GM12878 (cell line): ENCODE data around the gene PLEKHN1. TPM values are rescaled to one million over a fixed set of nuclear protein-coding genes. Genes with fewer than 3 reads are reported as not detected.

Experiments used
- ATAC-seq: fragments of 200-7000 bp; cut with Tn5 transposase; 3 replicates; pipeline ENCODE4 v1.9.1; 2020; ENCODE audit warnings: mild to moderate bottlenecking, moderate library complexity
- BruUV-seq: library from RNA; stranded (reverse); fragments of 400-500 nt; replicated peaks from 2 replicates; lab custom pipeline; 2021; lab: Mats Ljungman, UMichigan
- CTCF ChIA-PET: fragments of 300-600 bp; sonication (Branson Sonifier 250); formaldehyde crosslinking; extraction: SDS; loops from one replicate; lab custom pipeline; 2021; ENCODE audit warnings: inconsistent platforms; lab: Yijun Ruan, JAX
- POLR2A ChIA-PET: fragments of 350-600 bp; formaldehyde crosslinking; extraction: SDS; loops from one replicate; lab custom pipeline; 2021; ENCODE audit warnings: inconsistent platforms; lab: Charles Lee
- RAD21 ChIA-PET: fragments of 300-600 bp; sonication (Branson Sonifier 250); formaldehyde crosslinking; loops from one replicate; lab custom pipeline; 2023; ENCODE audit warnings: antibody characterized with exemption; ENCODE audit not compliant: unreplicated experiment; lab: Charles Lee
- SMC1A ChIA-PET: fragments of 300-600 bp; sonication (Branson Sonifier 250); formaldehyde crosslinking; loops from one replicate; lab custom pipeline; 2023; ENCODE audit not compliant: unreplicated experiment, uncharacterized antibody; lab: Charles Lee
- DNase-seq: peaks from one replicate; pipeline ENCODE4 v3.0.0-alpha.2; 2011; ENCODE audit warnings: low read depth, low spot score
- FAIRE-seq: peaks from 3 replicates; lab custom pipeline; 2011; peaks lifted over from hg19 to GRCh38; lab: Jason Lieb, UNC
- H2AFZ ChIP-seq: 2 replicates; pipeline ENCODE4 v1.6.0; 2011; ENCODE audit warnings: low read depth, low read length, control low read depth; ENCODE audit not compliant: control insufficient read depth
- H3K27ac ChIP-seq: 2 replicates; pipeline ENCODE4 v1.5.1; 2011; ENCODE audit warnings: control low read depth; ENCODE audit not compliant: control insufficient read depth, insufficient read depth
- H3K27me3 ChIP-seq, 2 experiments: replicated peaks in 1 of 2; 2 replicates each; pipeline versions ENCODE4 v1.6.0 to v1.6.1; 2011; ENCODE audit warnings: low read length in 1 of 2; ENCODE audit not compliant: control insufficient read depth in 2 of 2, insufficient read depth in 2 of 2
- H3K36me3 ChIP-seq, 2 experiments: 2 replicates each; pipeline ENCODE4 v1.5.1; 2011; ENCODE audit warnings: low read length in 1 of 2; ENCODE audit not compliant: control insufficient read depth in 2 of 2, insufficient read depth in 2 of 2
- H3K4me1 ChIP-seq: 2 replicates; pipeline ENCODE4 v1.6.1; 2011; ENCODE audit warnings: mild to moderate bottlenecking, low read length, moderate library complexity, mixed read lengths; ENCODE audit not compliant: control insufficient read depth, insufficient read depth
- H3K4me2 ChIP-seq: 2 replicates; pipeline ENCODE4 v1.6.0; 2011; ENCODE audit warnings: control low read depth; ENCODE audit not compliant: control insufficient read depth, insufficient read depth
- H3K4me3 ChIP-seq: fragments of 200-600 bp; sonication (generic); 2 replicates; pipeline ENCODE4 v1.5.1; 2016
- H3K79me2 ChIP-seq: 2 replicates; pipeline ENCODE4 v1.6.0; 2011; ENCODE audit warnings: low read length; ENCODE audit not compliant: control insufficient read depth, insufficient read depth
- H3K9ac ChIP-seq: 2 replicates; pipeline ENCODE4 v1.8.0; 2011; ENCODE audit warnings: low read length, control low read depth, mixed read lengths; ENCODE audit not compliant: control insufficient read depth, insufficient read depth
- H3K9me3 ChIP-seq: replicated peaks from 3 replicates; pipeline ENCODE4 v1.5.1; 2011; ENCODE audit warnings: mild to moderate bottlenecking, low read length; ENCODE audit not compliant: control insufficient read depth, insufficient read depth
- H4K20me1 ChIP-seq: 2 replicates; pipeline ENCODE4 v1.6.0; 2011; ENCODE audit not compliant: control insufficient read depth, insufficient read depth
- DPF2 ChIP-seq: fragments of 450-650 bp; IDR thresholded peaks from 2 replicates; pipeline ENCODE4 v1.6.1; 2017; ENCODE audit warnings: mild to moderate bottlenecking
- ETV6 ChIP-seq, 2 experiments: fragments of 450-650 bp in 1 of 2; IDR thresholded peaks in 1 of 2; conservative IDR thresholded peaks in 1 of 2; 2 replicates each; pipeline ENCODE4 v1.6.1; 2014; ENCODE audit warnings: antibody characterized with exemption in 1 of 2, borderline replicate concordance in 1 of 2, low read depth in 1 of 2, mild to moderate bottlenecking in 1 of 2, moderate library complexity in 1 of 2
- HCFC1 ChIP-seq: fragments of 150-350 bp; IDR thresholded peaks from 2 replicates; pipeline ENCODE4 v1.6.1; 2014; ENCODE audit warnings: low read length
- IRF4 ChIP-seq: IDR thresholded peaks from 2 replicates; pipeline ENCODE4 v1.6.1; 2011; ENCODE audit warnings: low read depth, low read length
- KLF5 ChIP-seq: fragments of 450-650 bp; IDR thresholded peaks from 2 replicates; pipeline ENCODE4 v1.6.1; 2014; ENCODE audit warnings: mild to moderate bottlenecking; ENCODE audit not compliant: partially characterized antibody
- MEF2A ChIP-seq: IDR thresholded peaks from 2 replicates; pipeline ENCODE4 v1.6.1; 2011; ENCODE audit warnings: low read depth, mild to moderate bottlenecking, low read length, moderate library complexity; ENCODE audit not compliant: insufficient read depth
- MEF2B ChIP-seq: fragments of 450-650 bp; IDR thresholded peaks from 2 replicates; pipeline ENCODE4 v1.6.1; 2018; ENCODE audit warnings: mild to moderate bottlenecking, moderate library complexity; ENCODE audit not compliant: partially characterized antibody, poor library complexity, severe bottlenecking
- MXI1 ChIP-seq: fragments of 150-350 bp; IDR thresholded peaks from 2 replicates; pipeline ENCODE4 v1.6.1; 2011; ENCODE audit warnings: low read depth, mild to moderate bottlenecking, inconsistent platforms, low read length, improper control_type of control experiment
- NFIC ChIP-seq: IDR thresholded peaks from 2 replicates; pipeline ENCODE4 v1.6.1; 2012; ENCODE audit warnings: low read depth, mild to moderate bottlenecking, inconsistent platforms, low read length, moderate library complexity
- NR2C2 ChIP-seq: IDR thresholded peaks from 2 replicates; pipeline ENCODE4 v1.6.1; 2011; ENCODE audit warnings: borderline replicate concordance, low read depth; ENCODE audit not compliant: control insufficient read depth, insufficient read length
- PKNOX1 ChIP-seq: fragments of 450-650 bp; IDR thresholded peaks from 2 replicates; pipeline ENCODE4 v1.6.1; 2016; ENCODE audit warnings: mild to moderate bottlenecking
- POLR2A ChIP-seq: IDR thresholded peaks from 2 replicates; pipeline ENCODE4 v1.6.1; 2011; ENCODE audit warnings: low read depth, mild to moderate bottlenecking, low read length
- POLR2AphosphoS5 ChIP-seq: IDR thresholded peaks from 2 replicates; pipeline ENCODE4 v1.6.1; 2011; ENCODE audit warnings: mild to moderate bottlenecking, low read length, inconsistent platforms
- RELB ChIP-seq: fragments of 450-650 bp; IDR thresholded peaks from 2 replicates; pipeline ENCODE4 v1.6.1; 2017; ENCODE audit warnings: low read depth, mild to moderate bottlenecking, moderate library complexity
- SIN3A ChIP-seq: IDR thresholded peaks from 2 replicates; pipeline ENCODE4 v1.6.1; 2012; ENCODE audit warnings: low read depth, low read length, improper control_type of control experiment
- SMC3 ChIP-seq: IDR thresholded peaks from 2 replicates; pipeline ENCODE4 v1.6.1; 2011; ENCODE audit warnings: low read length, improper control_type of control experiment, borderline replicate concordance
- TAF1 ChIP-seq: IDR thresholded peaks from 2 replicates; pipeline ENCODE4 v1.6.1; 2011; ENCODE audit warnings: mild to moderate bottlenecking, low read depth, low read length, borderline replicate concordance
- TBL1XR1 ChIP-seq: IDR thresholded peaks from 2 replicates; pipeline ENCODE4 v1.6.1; 2012; ENCODE audit warnings: low read depth, low read length, improper control_type of control experiment
- USF2 ChIP-seq: IDR thresholded peaks from 2 replicates; pipeline ENCODE4 v1.6.1; 2011; ENCODE audit warnings: low read depth, low read length, improper control_type of control experiment, borderline replicate concordance
- ZBTB11 ChIP-seq: fragments of 450-650 bp; formaldehyde crosslinking; IDR thresholded peaks from 2 replicates; pipeline ENCODE4 v1.5.0; 2022; ENCODE audit warnings: mild to moderate bottlenecking, missing genetic modification characterization
- WGBS: methylation state at CpG from one replicate; pipeline ENCODE4 v1.1.6; 2016; ENCODE audit warnings: low lambda C conversion rate; ENCODE audit not compliant: insufficient replicate concordance, insufficient coverage; ENCODE audit errors: missing lambda C conversion rate; 5-methylcytosine and 5-hydroxymethylcytosine counted together
- in situ Hi-C: fragments of 300-500 bp; cut with MboI; formaldehyde crosslinking; loops from 9 replicates; pipeline ENCODE4 v1.14.3; 2018; ENCODE audit warnings: mixed read lengths
- intact Hi-C: fragments of 100-400 bp; cut with micrococcal nuclease; formaldehyde crosslinking; loops from one replicate; pipeline ENCODE4 v1.14.2; 2022; ENCODE audit not compliant: unreplicated experiment
- polyA plus RNA-seq, 11 experiments: library from polyadenylated mRNA; depleted of rRNA in 4 of 11; unstranded in 6 of 11; stranded (reverse) in 5 of 11; fragments of >200 nt; fragmentation: Nextera tagmentation in 4 of 11; fragmentation: Illumina TruSeq in 1 of 11; extraction: Ambion mirVana in 4 of 11; extraction: Trizol in 1 of 11; gene quantifications; 1 replicate in 1 of 11; 2 replicates in 10 of 11; pipeline versions ENCODE4 v1.2.1 to v1.2.3, GENCODE V29; 2011 to 2016; ENCODE audit warnings: inconsistent platforms in 2 of 11, missing spikeins in 2 of 11, low read depth in 1 of 11
- total RNA-seq, 4 experiments: library from RNA; depleted of rRNA in 3 of 4; stranded (reverse); fragments of >200 nt in 3 of 4; fragmentation: Illumina TruSeq in 1 of 4; extraction: Trizol in 1 of 4; gene quantifications; 2 replicates each; pipeline versions ENCODE4 v1.2.1 to v1.2.3, GENCODE V29; 2013 to 2021

Gene PLEKHN1
- total and polyA plus RNA-seq, 10 of the 15 experiments (the other 5 are each of a cell fraction or from before 2014, with no cell fraction given) = 0.04 to 0.26 (median 0.18) TPM; not detected in 6

- Histone ChIP-seq H3K36me3 (peaks cover 13 to 36% of the 10 kb centered on the region in 2 experiments; a peak in 3 of 4 replicates), H3K9ac (no peak overlapping the region), H3K9me3 (no peaks in the 10 kb centered on the region), H3K79me2 (peaks cover 20% of the 10 kb centered on the region), H3K27me3 (no peaks in the 10 kb centered on the region), H3K4me3 (no peak overlapping the region), H3K27ac (no peak overlapping the region), H3K4me1 (peaks cover 16% of the 10 kb centered on the region), H4K20me1 (no peaks in the 10 kb centered on the region), H2AFZ (no peak overlapping the region), H3K4me2 (no peak overlapping the region)
- DNase-seq (no peak), ATAC-seq (no peak), FAIRE-seq (no peak)
- ChIA-PET RAD21 (no interaction called here), CTCF (interaction anchor here (0.6 kb wide), 1 partner anchor 88 kb away, joined by 3 read pairs; no protein-coding TSS in a partner anchor), SMC1A (no interaction called here), POLR2A (no interaction called here)
- in situ Hi-C loops (no loop called here), intact Hi-C loops (no loop called here)
- BruUV-seq = no TSS peak
- 98% methylated on average over 11 of the region's 11 CpGs for WGBS
- TF ChIP-seq KLF5 (no peak), SMC3 (no peak), MEF2B (no peak), MXI1 (no peak), RELB (no peak), PKNOX1 (no peak), NR2C2 (no peak), POLR2AphosphoS5 (no peak), TAF1 (no peak), ETV6 (conservative IDR thresholded peaks at IDR 0.05 in 1 of 2, IDR thresholded peaks at IDR 0.05 in 1 of 2; ENCODE audit: borderline replicate concordance in 1 of 2, low read depth in 1 of 2) (no peak), DPF2 (no peak), ZBTB11 (CRISPR knock-in tag) (no peak), TBL1XR1 (no peak), POLR2A (no peak), IRF4 (no peak), NFIC (no peak), HCFC1 (no peak), MEF2A (no peak), USF2 (no peak), SIN3A (no peak)
Observed at GRCh38 chr1:956636-957035, 9.6 kb upstream of the PLEKHN1 start.
